Thyroid gland (tissue), 4 donors: ENCODE results near the gene ABHD15. TPM values are rescaled to one million over a fixed set of nuclear protein-coding genes. Genes with fewer than 3 reads are reported as not detected.

Experiments
- DNase-seq, 2 donors: peaks; one replicate each; pipeline ENCODE4 v3.0.0-alpha.2; 2019
- H3K27ac ChIP-seq, 3 donors: fragments of 200-600 bp; sonication (generic); 1 replicate in 2 of 3; 2 replicates in 1 of 3; pipeline ENCODE4 v1.5.1; 2016 to 2019; ENCODE audit warnings: mild to moderate bottlenecking in 1 of 3, moderate library complexity in 1 of 3
- H3K27me3 ChIP-seq: fragments of 200-600 bp; sonication (generic); one replicate; pipeline ENCODE4 v1.5.1; 2019
- H3K36me3 ChIP-seq, 2 donors: fragments of 200-600 bp; sonication (generic); one replicate each; pipeline ENCODE4 v1.5.1; 2016 to 2019
- H3K4me1 ChIP-seq, 2 donors: fragments of 200-600 bp; sonication (generic); one replicate each; pipeline ENCODE4 v1.5.1; 2017 to 2019
- H3K4me3 ChIP-seq, 3 donors: fragments of 200-600 bp; sonication (generic); replicated peaks in 1 of 3; 1 replicate in 2 of 3; 2 replicates in 1 of 3; pipeline ENCODE4 v1.5.1; 2016; ENCODE audit warnings: mild to moderate bottlenecking in 1 of 3
- H3K9me3 ChIP-seq: fragments of 200-600 bp; sonication (generic); one replicate; pipeline ENCODE4 v1.5.1; 2017
- CTCF ChIP-seq, 6 experiments: fragments of 200-600 bp in 3 of 6; fragments of 450-650 bp in 3 of 6; sonication (generic) in 3 of 6; IDR thresholded peaks; one replicate each; pipeline ENCODE4 v1.5.1; 2016 to 2019; ENCODE audit warnings: antibody characterized with exemption in 6 of 6, mild to moderate bottlenecking in 2 of 6, inconsistent platforms in 1 of 6, moderate library complexity in 1 of 6
- POLR2A ChIP-seq, 2 donors: fragments of 450-650 bp; IDR thresholded peaks; one replicate each; pipeline ENCODE4 v1.6.1; 2017; ENCODE audit warnings: antibody characterized with exemption in 2 of 2, mild to moderate bottlenecking in 2 of 2, moderate library complexity in 1 of 2
- WGBS, 2 donors: methylation state at CpG; one replicate each; pipeline ENCODE4 v1.1.5; 2017; 5-methylcytosine and 5-hydroxymethylcytosine counted together
- intact Hi-C: fragments of 100-400 bp; cut with DNase I; formaldehyde crosslinking; loops from one replicate; pipeline ENCODE4 v1.15.1; 2023
- total RNA-seq, 4 donors: library from RNA; depleted of rRNA; stranded (reverse); fragments of >200 nt; gene quantifications; one replicate each; pipeline ENCODE4 v1.2.3, GENCODE V29; 2016

Gene ABHD15
- total RNA-seq, 4 donors from 2014 or later: 11.6 to 19.8 (median 13.0) TPM

DNA sequence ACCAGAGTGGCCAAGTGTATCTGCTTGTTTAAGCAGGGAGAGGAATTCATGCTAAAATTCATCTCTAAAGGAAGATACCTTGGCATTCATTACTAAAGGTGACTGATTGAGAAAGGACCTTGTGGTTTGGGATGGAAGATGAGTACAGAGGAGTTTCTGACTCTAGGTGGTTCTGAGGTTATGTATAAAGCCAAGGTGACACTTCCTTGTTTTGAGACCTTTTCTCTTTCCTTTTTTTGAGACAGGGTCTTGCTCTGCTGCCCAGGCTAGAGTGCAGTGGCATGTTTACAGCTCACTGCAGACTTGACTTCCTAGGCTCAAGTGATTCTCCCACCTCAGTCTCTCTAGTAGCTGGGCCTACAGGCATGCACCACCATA lies 9.1 kb downstream of the ABHD15 start:
- H3K27ac ChIP-seq: peak overlapping the region in 1 of 3 donors; percentile 32
- no peak overlapping the region for H3K4me3 ChIP-seq
- H3K27me3 ChIP-seq: no peaks in the 10 kb centered on the region
- peaks cover 0 to 4% of the 10 kb centered on the region in 2 donors for H3K36me3 ChIP-seq
- no peak for TF ChIP-seq POLR2A (IDR thresholded peaks at IDR 0.05)
- no peak for TF ChIP-seq CTCF (IDR thresholded peaks at IDR 0.05)
- intact Hi-C loops: no loop called here
- no peaks in the 10 kb centered on the region for H3K9me3 ChIP-seq
- DNase-seq: no peak
- H3K4me1 ChIP-seq: peaks cover 6 to 10% of the 10 kb centered on the region in 2 donors

- H3K4me3 ChIP-seq: no peak overlapping the region
- no peak for TF ChIP-seq POLR2A (IDR thresholded peaks at IDR 0.05)
- TF ChIP-seq CTCF (IDR thresholded peaks at IDR 0.05): no peak
- WGBS, 2 donors: 100% methylated on average over 1 of the region's 1 CpG
- H3K36me3 ChIP-seq: peaks cover 0 to 1% of the 10 kb centered on the region in 2 donors
- H3K27ac ChIP-seq: peak overlapping the region in 1 of 3 donors; percentile 32
- H3K27me3 ChIP-seq: no peaks in the 10 kb centered on the region
- intact Hi-C loops: no loop called here
- no peaks in the 10 kb centered on the region for H3K9me3 ChIP-seq
- no peak for DNase-seq
- H3K4me1 ChIP-seq: peaks cover 6 to 10% of the 10 kb centered on the region in 2 donors
These were observed 9.6 kb downstream of the ABHD15 start for GRCh38 chr17:29557085-29557738.

DNA sequence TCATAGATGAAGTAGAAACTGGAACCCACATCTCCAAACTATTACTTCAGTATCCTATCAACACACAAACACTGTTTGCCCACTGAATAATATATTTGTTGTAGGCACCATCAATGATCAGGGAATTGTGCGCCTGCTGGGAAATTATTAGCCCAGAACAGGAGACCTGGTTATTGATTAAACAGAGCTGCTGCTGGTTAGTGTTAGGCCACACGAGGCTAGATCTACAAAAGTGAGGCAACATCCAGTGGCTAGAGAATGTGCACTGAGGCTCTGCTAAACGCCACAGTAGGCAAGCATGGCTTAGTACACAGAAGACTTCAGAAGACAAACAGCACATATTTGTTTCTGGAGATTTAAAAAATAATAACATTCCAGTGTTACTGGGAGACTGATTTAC lies 11.0 kb downstream of the ABHD15 start:
- TF ChIP-seq CTCF (IDR thresholded peaks at IDR 0.05) (no peak), POLR2A (IDR thresholded peaks at IDR 0.05) (no peak)
- no peaks in the 10 kb centered on the region for H3K27me3 ChIP-seq
- WGBS, 2 donors: 73 to 80% methylated on average over 3 of the region's 3 CpGs
- no peak overlapping the region for H3K27ac ChIP-seq
- no peak overlapping the region for H3K4me3 ChIP-seq
- no peaks in the 10 kb centered on the region for H3K9me3 ChIP-seq
- H3K4me1 ChIP-seq: peaks cover 6 to 10% of the 10 kb centered on the region in 2 donors
- no peak for DNase-seq
- intact Hi-C loops: no loop called here
- H3K36me3 ChIP-seq: no peaks in the 10 kb centered on the region

GRCh38 chr17:29549177-29549923 lies 17.5 kb downstream of the ABHD15 start:
- Histone ChIP-seq H3K36me3 (no peaks in the 10 kb centered on the region), H3K27ac (no peak overlapping the region), H3K4me1 (peaks cover 22% of the 10 kb centered on the region in 2 donors), H3K4me3 (no peak overlapping the region), H3K27me3 (no peaks in the 10 kb centered on the region), H3K9me3 (no peaks in the 10 kb centered on the region)
- intact Hi-C loops: no loop called here
- DNase-seq: no peak
- TF ChIP-seq POLR2A (IDR thresholded peaks at IDR 0.05) (no peak), CTCF (IDR thresholded peaks at IDR 0.05) (no peak)
- 34 to 41% methylated on average over 5 of the region's 5 CpGs for WGBS, 2 donors

GRCh38 chr17:29546830-29547229 lies 20.0 kb downstream of the ABHD15 start:
- H3K27me3 ChIP-seq: no peaks in the 10 kb centered on the region
- H3K36me3 ChIP-seq: peaks cover 7 to 8% of the 10 kb centered on the region in 2 donors
- no peaks in the 10 kb centered on the region for H3K9me3 ChIP-seq
- H3K4me3 ChIP-seq: no peak overlapping the region
- intact Hi-C loops: no loop called here
- WGBS, 2 donors: 45 to 47% methylated on average over 1 of the region's 1 CpG
- peaks cover 24 to 27% of the 10 kb centered on the region in 2 donors for H3K4me1 ChIP-seq
- H3K27ac ChIP-seq: no peak overlapping the region
- DNase-seq: no peak
- TF ChIP-seq POLR2A (IDR thresholded peaks at IDR 0.05) (no peak), CTCF (IDR thresholded peaks at IDR 0.05) (no peak)
